CD4-positive, alpha-beta T cell treated with Interleukin-17A for 1 hour (primary cell): ENCODE measurements around the gene PGF.

Source experiments
- DNase-seq: peaks from one replicate; pipeline ENCODE4 v3.0.0-alpha.2; 2020

PGF gene

DNA sequence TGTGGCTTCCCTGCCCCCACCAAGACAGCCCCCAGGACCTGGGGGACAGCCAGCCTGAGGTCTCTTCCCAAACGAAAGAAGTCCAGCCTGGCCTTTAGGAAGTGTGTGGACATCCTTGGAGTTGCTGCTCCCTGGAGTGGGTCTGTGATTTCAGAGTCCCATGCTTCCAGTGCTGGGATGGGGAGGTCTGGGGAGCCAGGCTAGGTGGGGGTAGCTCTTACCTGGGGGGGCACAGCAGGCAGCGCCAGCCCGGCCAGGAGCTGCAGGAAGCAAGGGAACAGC, 509 bp downstream of the PGF start:
- no peak for DNase-seq

DNA sequence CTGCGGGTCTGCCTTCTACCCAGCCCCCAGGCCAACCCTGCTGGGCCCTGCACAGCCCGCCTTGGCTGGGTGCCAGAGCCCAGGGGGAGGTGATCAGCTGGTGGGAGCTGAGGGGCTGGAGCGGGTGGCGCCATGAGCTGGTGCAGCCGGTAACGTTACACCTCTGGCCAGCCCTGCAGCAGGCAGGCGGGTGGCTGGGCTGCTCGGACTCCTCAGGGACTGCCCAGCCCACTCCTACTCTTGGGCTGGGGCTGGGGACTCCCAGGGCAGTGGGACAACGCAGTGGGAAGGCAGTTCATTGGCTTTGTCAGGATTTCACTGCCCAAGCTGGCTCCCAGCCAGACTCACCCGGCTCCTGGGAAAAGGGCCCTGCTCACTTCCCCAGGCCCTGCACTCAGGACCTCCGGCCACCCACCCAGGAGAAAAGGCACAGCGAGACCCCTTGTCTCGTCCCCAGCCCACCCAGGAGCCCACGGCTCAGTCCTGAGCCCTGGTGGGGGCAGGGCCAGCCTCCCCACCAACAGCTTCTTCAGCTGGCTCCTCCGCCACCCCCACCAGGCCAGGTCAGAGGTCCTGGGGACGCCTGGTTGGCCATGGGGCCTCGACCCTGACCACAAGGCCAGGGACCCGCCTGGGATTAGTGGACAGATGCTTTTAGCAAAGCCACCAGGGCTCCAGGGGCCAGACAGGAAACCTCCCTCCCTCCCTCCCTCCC, 1.0 kb downstream of the PGF start:
- no peak for DNase-seq

DNA sequence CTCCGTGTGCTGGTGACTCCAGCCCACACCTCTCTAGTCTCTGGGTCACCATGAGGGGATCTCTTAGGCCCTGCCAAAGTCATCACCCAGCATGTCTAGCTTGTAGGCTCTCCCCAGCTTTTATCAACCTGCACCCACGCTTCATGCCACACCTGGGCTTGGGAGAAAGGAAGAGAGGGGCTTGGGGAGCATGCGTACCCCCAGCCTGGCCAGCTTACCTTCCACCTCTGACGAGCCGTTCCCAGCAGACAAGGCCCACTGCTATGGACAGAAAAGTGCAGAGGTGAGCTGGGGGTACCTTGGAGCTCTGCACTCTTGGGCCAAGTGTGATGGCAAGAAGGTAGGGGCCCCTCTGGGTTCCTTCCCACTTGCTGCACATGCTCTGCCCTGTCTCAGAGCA, 1.7 kb downstream of the PGF start:
- DNase-seq = no peak

- no peak for DNase-seq
Measured at GRCh38 chr14:74952697-74953484, 2.5 kb downstream of the PGF start.

GRCh38 chr14:74952180-74952665, 3.2 kb downstream of the PGF start:
- no peak for DNase-seq

- DNase-seq = no peak
Measured at GRCh38 chr14:74951443-74952179, 3.8 kb downstream of the PGF start.

GRCh38 chr14:74950795-74951442, 4.5 kb downstream of the PGF start:
- no peak for DNase-seq

- no peak for DNase-seq
Measured at GRCh38 chr14:74949859-74950573, 5.4 kb downstream of the PGF start.

- no peak for DNase-seq
Measured at GRCh38 chr14:74949191-74949601, 6.2 kb downstream of the PGF start.

DNA sequence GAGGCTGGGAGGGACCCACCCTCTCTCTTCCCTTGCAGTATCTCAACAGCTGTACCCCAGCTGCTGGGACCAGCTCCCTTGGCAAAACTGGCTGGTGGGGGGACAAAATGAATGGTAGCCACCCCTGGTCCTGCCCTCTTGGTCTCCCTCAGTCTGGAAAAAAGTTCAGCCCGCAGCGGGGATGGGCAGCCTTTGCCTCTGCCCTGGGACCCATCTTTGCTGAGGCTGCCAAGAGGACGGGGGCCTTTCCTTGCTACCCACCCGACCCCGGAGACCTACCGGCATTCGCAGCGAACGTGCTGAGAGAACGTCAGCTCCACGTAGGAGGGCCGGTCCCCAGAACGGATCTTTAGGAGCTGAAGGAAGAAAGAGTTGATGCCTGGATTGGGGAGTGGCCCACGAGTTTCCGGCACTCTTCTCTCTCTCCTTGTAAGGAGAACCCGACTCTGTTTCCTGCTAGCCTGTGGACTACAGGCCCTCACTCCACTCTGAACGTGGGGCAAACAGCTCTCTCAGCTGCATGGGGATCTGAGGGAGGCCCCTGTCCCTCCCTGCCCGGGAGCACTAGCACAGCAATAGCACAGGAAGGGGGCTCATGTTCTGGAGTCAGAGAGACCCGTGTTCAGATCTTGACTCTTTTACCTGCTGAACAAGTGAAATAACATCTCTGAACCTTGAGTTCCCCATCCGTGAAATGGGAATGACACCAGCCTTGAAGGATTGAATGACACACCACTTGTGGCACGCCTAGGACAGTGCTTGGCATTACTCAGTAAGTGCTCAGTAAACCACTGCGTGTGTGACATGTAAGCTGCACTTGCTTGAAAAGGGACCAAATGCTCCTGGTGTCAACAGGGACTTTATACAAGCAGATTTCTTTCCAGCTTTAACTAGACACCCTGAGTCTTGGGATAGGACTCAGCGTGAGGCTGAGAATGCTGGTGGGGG, 6.9 kb downstream of the PGF start:
- DNase-seq = no peak

- no peak for DNase-seq
Measured at GRCh38 chr14:74947353-74948227, 7.8 kb downstream of the PGF start.

- DNase-seq = no peak
Measured at GRCh38 chr14:74946659-74947281, 8.6 kb downstream of the PGF start.

DNA sequence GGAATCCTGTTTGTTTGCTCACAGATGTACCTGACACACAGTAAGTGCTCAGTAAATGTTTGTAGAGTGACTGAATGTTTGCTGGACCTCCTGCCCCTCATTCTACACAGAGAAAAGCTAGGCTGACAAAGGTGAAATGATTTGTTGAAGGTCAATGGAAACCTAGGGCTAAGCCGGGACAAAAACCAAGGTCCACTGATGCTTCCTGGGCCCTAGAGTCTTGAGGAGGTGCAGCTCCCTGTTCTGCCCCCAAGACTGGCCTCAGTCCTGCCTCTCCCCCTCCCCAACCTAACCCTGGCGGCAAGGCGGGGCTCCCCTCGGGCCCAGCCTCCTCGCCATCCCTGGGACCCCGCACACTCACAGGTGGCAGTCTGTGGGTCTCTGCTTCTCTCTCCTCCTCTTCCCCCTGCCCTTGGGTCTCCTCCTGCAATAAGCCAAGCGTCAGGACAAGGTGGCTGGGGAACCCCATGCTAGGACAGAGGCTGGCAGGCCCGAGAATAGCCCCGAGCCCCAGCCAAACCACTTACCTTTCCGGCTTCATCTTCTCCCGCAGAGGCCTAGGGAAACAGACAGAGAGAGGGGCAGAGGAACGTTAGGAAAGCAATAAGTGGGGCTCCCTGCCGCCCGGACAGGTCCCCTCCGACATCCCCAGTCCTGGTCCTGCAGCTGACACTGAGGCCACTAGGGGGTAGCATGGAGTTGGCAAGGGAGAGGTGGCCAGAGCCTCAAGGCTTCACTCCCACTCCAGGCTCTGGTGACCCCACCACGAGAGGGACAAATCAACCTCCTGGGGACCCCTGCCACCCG, 9.3 kb downstream of the PGF start:
- peak; percentile 78 for DNase-seq

- DNase-seq = no peak
Measured at GRCh38 chr14:74945261-74945851, 10.0 kb downstream of the PGF start.

DNA sequence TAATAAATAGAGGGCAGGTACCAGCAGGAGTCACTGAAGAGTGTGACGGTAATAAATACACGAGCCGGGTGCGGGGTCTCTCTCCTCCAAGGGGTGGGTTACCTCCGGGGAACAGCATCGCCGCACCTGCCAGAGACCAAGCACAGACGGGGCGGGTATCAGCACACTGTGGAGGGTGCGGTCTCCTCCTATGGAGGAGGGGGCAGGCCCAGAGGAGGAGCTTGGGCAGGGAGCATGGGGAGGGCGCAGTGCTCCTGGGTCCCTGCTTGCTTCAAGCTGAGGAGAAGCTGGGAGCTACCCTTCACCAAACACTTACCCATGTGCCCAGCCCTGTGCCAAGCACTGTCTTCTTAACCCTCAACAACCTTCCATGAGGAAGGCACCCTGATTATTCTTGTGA, 12.8 kb downstream of the PGF start:
- no peak for DNase-seq

GRCh38 chr14:74942181-74942580, 13.2 kb downstream of the PGF start:
- DNase-seq = no peak

DNA sequence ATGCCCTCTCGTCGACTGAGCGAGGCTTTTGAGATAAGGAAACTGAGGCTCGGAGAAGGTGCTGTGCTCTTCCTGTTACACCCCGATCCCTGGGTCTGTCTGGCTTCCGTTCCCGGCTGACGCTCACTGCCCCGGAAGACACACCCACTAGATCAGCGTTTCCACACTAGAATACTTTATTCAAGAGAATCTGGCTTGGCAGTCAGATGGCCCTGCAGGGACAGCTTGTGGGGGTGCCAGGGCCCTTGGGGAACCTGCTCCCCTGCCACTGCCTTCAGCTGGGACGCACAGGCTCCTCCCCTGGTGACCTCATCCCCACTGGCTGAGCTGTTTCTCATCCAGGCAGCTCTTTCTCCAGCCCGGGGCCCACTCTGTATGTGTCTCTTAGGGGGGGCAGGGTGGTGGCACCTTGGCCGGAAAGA, 13.7 kb downstream of the PGF start:
- peak; percentile 58 for DNase-seq

DNA sequence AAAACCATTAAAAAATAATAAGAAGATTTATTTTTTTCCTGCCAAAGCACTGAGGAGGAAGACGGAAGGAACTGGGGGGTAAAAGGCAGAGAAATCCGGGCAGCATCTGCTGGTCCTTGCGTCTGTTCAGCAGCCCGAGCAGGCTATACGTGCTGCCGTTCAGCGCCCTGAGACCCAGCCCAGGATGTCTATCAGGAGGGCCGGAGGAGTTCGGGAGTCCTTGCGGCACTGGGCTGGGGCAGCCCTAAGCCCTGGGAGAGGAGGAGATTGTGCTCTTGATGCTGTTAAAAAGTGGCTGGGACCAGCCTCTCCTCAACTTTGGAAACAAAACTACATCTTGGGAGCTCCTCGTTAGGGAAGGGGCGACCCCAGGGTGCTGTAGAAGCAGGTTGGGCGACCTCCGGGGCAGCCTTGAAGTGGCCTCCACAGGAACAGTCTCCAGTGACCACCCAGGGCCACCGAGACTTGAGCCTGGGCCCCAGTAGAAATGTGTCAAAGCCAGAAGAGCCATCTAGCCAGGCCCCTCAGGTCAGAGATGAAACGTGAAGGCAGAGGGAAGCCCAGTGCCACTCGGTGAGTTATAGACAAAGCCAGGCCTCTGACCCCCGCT, 14.3 kb downstream of the PGF start:
- DNase-seq = no peak
